Stomach (tissue), 4 donors: ENCODE measurements around the gene RHOT1.

Experiments
- POLR2A ChIP-seq, 4 donors: fragments of 450-650 bp; IDR thresholded peaks; one replicate each; pipeline ENCODE4 v1.6.1; 2016; ENCODE audit warnings: antibody characterized with exemption in 4 of 4, control low read depth in 2 of 4, mild to moderate bottlenecking in 1 of 4, moderate library complexity in 1 of 4
- POLR2AphosphoS5 ChIP-seq, 3 donors: sonication (generic); formaldehyde crosslinking; IDR thresholded peaks; one replicate each; pipeline ENCODE4 v1.6.1; 2016; ENCODE audit warnings: antibody characterized with exemption in 3 of 3
- TF ChIP-seq, protein P1 (sequence below), 7 experiments: fragments of 450-650 bp in 4 of 7; fragments of 200-600 bp in 3 of 7; sonication (generic) in 3 of 7; IDR thresholded peaks; one replicate each; pipeline ENCODE4 v1.5.1; 2016 to 2019; ENCODE audit warnings: antibody characterized with exemption in 7 of 7, control low read depth in 2 of 7, mild to moderate bottlenecking in 1 of 7

DNA sequence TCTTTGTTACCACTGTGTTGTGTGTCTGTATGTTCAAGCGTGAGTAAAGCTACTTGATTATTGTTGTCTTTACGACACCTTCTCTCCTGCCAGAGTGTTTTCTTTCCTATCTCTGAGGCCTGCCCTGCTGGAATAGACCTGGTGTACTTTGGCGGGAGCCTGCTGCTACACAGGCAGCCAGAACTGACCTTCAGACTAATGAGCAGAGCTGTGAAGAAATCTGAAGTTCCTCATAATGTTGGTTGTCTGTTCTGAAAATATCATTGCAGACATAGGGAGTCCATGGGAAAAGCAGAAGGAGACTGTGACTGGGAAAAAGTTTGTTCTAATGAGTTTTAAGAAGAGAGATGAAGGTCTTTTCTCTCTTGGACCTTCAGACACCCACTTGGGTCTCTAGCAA, 9.8 kb downstream of the RHOT1 start:
- TF ChIP-seq POLR2AphosphoS5 (IDR thresholded peaks at IDR 0.05) (no peak), POLR2A (IDR thresholded peaks at IDR 0.05) (no peak)
- TF ChIP-seq, protein P1, sequence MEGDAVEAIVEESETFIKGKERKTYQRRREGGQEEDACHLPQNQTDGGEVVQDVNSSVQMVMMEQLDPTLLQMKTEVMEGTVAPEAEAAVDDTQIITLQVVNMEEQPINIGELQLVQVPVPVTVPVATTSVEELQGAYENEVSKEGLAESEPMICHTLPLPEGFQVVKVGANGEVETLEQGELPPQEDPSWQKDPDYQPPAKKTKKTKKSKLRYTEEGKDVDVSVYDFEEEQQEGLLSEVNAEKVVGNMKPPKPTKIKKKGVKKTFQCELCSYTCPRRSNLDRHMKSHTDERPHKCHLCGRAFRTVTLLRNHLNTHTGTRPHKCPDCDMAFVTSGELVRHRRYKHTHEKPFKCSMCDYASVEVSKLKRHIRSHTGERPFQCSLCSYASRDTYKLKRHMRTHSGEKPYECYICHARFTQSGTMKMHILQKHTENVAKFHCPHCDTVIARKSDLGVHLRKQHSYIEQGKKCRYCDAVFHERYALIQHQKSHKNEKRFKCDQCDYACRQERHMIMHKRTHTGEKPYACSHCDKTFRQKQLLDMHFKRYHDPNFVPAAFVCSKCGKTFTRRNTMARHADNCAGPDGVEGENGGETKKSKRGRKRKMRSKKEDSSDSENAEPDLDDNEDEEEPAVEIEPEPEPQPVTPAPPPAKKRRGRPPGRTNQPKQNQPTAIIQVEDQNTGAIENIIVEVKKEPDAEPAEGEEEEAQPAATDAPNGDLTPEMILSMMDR (IDR thresholded peaks at IDR 0.05): no peak
